Airway epithelial cell (primary cell): ENCODE data around the gene NTNG2. TPM values are rescaled to one million over a fixed set of nuclear protein-coding genes. Genes with fewer than 3 reads are reported as not detected.

Experiments
- total RNA-seq: library from RNA; depleted of rRNA; stranded (reverse); fragments of >200 nt; gene quantifications from 2 replicates; pipeline ENCODE4 v1.2.3, GENCODE V29; 2015

The NTNG2 gene
- 0.07 TPM in 1 of 2 replicates, not detected in the other for total RNA-seq

GRCh38 chr9:132161743-132162184 lies at the start of gene NTNG2:
NTNG2 (plus strand) TSS chr9:132162058; CDS start chr9:132166832, 4,774 bp downstream.

Other genes starting within 250 kb of the NTNG2 start
- gene MED27, start 82.2 kb upstream of the NTNG2 start, total RNA-seq = 31.2 and 36.0 TPM in 2 replicates
- gene SETX, start 192.9 kb downstream of the NTNG2 start, total RNA-seq = 22.0 and 24.9 TPM in 2 replicates
- 9.5 and 10.3 TPM in 2 replicates for gene TTF1, start 244.8 kb downstream of the NTNG2 start, total RNA-seq
- gene CFAP77, start 248.2 kb downstream of the NTNG2 start, total RNA-seq = not detected in 2 replicates